ENCODE data around the gene KCTD19.

DNA sequence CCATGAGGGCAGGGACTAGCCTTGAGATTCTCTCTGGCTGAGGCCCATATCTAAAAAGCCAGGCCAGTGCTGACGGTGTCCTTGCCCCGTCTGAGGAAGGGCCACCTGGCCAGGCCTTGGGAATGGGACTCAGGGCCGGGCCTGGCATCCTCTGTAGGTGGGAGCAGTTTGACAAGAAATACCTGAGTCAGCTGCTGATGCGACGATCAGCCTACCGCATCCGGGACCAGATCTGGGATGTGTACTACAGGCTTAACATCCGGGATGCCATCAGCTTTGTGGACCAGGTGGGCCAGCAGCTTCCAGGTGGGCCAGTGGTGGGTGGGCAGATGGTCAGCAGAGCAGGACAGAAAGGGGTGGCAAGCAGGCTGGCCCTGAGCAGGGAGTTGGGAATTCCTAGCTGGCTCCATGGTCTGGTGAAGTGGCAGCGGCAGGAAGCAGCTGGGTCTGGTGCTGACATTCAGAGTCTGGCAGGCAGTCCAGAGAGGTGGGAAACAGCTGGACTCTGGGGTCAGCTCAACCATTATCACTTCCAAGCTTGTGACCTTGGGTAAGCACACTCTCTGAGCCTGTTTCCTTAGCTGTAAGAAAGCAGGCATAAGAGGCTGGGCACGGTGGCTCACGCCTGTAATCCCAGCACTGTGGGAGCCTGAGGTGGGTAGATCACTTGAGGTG is 68.2 kb downstream of the KCTD19 start:
- TF ChIP-seq, protein P1, sequence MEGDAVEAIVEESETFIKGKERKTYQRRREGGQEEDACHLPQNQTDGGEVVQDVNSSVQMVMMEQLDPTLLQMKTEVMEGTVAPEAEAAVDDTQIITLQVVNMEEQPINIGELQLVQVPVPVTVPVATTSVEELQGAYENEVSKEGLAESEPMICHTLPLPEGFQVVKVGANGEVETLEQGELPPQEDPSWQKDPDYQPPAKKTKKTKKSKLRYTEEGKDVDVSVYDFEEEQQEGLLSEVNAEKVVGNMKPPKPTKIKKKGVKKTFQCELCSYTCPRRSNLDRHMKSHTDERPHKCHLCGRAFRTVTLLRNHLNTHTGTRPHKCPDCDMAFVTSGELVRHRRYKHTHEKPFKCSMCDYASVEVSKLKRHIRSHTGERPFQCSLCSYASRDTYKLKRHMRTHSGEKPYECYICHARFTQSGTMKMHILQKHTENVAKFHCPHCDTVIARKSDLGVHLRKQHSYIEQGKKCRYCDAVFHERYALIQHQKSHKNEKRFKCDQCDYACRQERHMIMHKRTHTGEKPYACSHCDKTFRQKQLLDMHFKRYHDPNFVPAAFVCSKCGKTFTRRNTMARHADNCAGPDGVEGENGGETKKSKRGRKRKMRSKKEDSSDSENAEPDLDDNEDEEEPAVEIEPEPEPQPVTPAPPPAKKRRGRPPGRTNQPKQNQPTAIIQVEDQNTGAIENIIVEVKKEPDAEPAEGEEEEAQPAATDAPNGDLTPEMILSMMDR (conservative IDR thresholded peaks at IDR 0.05; ENCODE audit: low read depth, low read length) = no peak
- no peak for TF ChIP-seq EZH2 (IDR thresholded peaks at IDR 0.05; ENCODE audit: borderline replicate concordance, low read depth, low read length, poor library complexity, severe bottlenecking)
